Mucosa of rectum (tissue), 2 donors: ENCODE data around the gene MAPK9.
"Not testable (repeated sequence)": the region's sequence is repeated elsewhere in the genome, so short reads cannot be mapped to it uniquely, and the experiment has no call there.

Experiments used
- H3K27ac ChIP-seq, 2 donors: one replicate each; pipeline ENCODE4 v1.7.0; 2013; ENCODE audit warnings: inconsistent platforms in 2 of 2, low read depth in 2 of 2, low read length in 2 of 2
- H3K27me3 ChIP-seq, 2 donors: one replicate each; pipeline ENCODE4 v1.7.0; 2013; ENCODE audit warnings: low read length in 2 of 2; ENCODE audit not compliant: control insufficient read depth in 2 of 2, insufficient read depth in 2 of 2
- H3K36me3 ChIP-seq, 2 donors: one replicate each; pipeline ENCODE4 v1.7.0; 2013; ENCODE audit warnings: low read length in 2 of 2; ENCODE audit not compliant: control insufficient read depth in 2 of 2, insufficient read depth in 2 of 2
- H3K4me1 ChIP-seq, 2 donors: one replicate each; pipeline ENCODE4 v1.7.0; 2013; ENCODE audit warnings: low read length in 2 of 2, mild to moderate bottlenecking in 1 of 2; ENCODE audit not compliant: control insufficient read depth in 2 of 2, insufficient read depth in 2 of 2
- H3K4me3 ChIP-seq, 2 donors: one replicate each; pipeline ENCODE4 v1.7.0; 2013; ENCODE audit warnings: low read length in 2 of 2
- H3K9ac ChIP-seq, 2 donors: one replicate each; pipeline ENCODE4 v1.7.0; 2013; ENCODE audit warnings: low read length in 2 of 2, low read depth in 1 of 2, mild to moderate bottlenecking in 1 of 2
- H3K9me3 ChIP-seq, 2 donors: one replicate each; pipeline ENCODE4 v1.7.0; 2013; ENCODE audit warnings: low read length in 2 of 2; ENCODE audit not compliant: control insufficient read depth in 2 of 2
- donor health status: healthy.
- donor health status: Normal muscosa, but diverticular disease.

MAPK9 gene

DNA sequence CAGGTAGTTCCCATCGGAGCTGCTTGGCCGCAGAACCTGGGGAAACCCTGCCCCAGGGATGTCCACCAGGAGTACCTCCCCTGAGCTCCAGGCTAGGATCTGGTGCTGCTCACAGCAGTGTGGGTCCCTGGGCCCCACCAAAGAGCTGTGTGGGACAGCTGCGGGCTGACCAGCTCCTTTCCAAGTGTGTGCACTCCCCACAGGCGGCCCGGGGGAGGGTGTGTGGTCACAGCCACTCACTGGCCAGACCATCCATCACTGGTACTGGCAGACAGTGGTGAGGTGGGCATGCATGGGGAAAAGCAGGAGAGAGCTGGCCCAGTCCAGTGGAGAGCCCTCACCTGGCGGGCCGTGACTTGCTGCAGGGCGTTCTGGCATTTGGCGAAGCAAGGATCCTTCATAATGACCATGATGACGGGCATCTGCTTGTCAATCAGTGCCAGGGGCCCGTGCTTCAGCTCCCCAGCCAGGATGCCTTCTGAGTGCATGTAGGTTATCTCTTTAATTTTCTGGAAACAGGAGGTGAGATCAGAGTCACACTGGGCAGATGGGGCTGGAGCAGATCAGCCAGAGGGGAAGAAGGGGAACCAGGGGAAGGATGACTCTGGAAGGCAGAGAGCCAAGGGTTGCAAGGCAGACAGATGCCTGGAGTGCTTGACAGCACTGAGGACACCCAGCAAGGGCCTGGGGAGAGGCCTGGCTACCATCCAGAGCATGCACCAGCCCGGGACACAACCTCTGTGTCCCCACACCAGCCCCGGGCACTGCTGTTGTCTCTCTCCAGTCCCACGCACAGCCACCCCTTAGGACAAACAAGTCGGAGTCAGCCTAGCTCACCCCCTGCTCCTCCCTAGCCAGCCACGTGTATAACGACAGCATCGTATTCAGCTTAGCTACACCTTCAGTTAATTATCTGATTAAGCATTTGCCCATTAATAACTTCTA is 12.8 kb upstream of the MAPK9 start:
- Histone ChIP-seq H3K9me3 (no peaks in the 10 kb centered on the region), H3K9ac (no peak overlapping the region), H3K36me3 (no peaks in the 10 kb centered on the region), H3K27ac (no peak overlapping the region), H3K4me1 (no peaks in the 10 kb centered on the region), H3K4me3 (no peak overlapping the region), H3K27me3 (no peaks in the 10 kb centered on the region)

DNA sequence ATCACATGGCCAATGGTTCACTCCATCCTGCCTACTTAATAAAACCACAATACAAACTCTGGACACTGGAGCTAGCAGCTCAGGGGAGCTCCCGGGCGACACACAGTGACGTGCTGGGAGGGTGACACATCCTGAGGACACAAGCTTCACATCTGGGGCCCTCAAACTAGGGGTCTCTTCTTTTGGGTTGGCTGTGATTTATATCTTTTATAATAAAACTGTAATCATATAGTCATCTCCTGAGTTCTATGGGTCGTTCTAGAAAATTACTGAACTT is 12.1 kb upstream of the MAPK9 start:
- H3K27ac ChIP-seq = no peak overlapping the region
- H3K4me3 ChIP-seq = no peak overlapping the region
- no peaks in the 10 kb centered on the region for H3K4me1 ChIP-seq
- no peaks in the 10 kb centered on the region for H3K27me3 ChIP-seq
- H3K36me3 ChIP-seq = no peaks in the 10 kb centered on the region
- H3K9ac ChIP-seq = no peak overlapping the region
- H3K9me3 ChIP-seq = no peaks in the 10 kb centered on the region

GRCh38 chr5:180303226-180304015 is 11.5 kb upstream of the MAPK9 start:
- Histone ChIP-seq H3K36me3 (no peaks in the 10 kb centered on the region), H3K9me3 (no peaks in the 10 kb centered on the region), H3K27ac (no peak overlapping the region), H3K27me3 (no peaks in the 10 kb centered on the region), H3K9ac (no peak overlapping the region), H3K4me1 (no peaks in the 10 kb centered on the region), H3K4me3 (no peak overlapping the region)

DNA sequence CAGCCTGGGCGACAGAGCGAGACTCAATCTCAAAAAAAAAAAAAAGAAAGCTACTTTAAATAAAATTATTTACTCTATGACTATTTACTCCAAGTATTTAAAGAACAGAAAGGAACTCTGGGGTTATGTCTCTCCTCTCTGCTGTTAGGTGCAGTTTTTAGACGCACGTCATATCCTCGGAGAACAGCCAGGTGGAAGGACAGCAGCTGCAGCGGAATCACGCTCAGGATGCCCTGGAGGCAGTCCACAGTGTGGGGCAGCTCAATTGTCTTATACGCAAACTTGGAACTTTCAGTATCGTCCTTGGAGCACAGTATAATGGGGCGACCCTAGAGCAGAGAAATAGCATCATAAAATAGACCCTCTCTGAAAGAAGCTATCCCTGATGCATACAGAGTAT is 10.4 kb upstream of the MAPK9 start:
- Histone ChIP-seq H3K9ac (no peak overlapping the region), H3K27me3 (no peaks in the 10 kb centered on the region), H3K4me3 (no peak overlapping the region), H3K4me1 (no peaks in the 10 kb centered on the region), H3K27ac (no peak overlapping the region), H3K9me3 (no peaks in the 10 kb centered on the region), H3K36me3 (no peaks in the 10 kb centered on the region)

DNA sequence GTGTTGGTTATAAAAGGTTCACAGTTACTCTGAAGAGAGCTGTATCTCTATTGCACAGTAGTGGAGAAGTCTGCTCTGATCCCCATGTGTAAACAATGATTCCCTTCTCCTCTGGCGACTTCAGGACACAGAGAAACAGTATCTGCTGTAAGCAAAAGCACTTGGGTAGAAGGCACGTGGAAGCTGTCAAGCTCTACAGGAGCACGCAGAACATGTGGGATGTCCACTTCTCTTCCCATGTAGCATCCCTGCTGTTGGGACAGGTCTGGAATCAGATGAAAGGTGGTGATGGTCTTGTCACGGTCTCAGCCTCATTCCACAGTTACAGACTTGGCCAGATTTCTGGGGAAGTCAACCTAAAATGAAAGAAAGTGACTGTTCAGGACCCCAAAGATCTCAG is 9.4 kb upstream of the MAPK9 start:
- Histone ChIP-seq H3K27me3 (no peaks in the 10 kb centered on the region), H3K9ac (no peak overlapping the region), H3K36me3 (no peaks in the 10 kb centered on the region), H3K9me3 (no peaks in the 10 kb centered on the region), H3K4me1 (no peaks in the 10 kb centered on the region), H3K4me3 (no peak overlapping the region), H3K27ac (no peak overlapping the region)

DNA sequence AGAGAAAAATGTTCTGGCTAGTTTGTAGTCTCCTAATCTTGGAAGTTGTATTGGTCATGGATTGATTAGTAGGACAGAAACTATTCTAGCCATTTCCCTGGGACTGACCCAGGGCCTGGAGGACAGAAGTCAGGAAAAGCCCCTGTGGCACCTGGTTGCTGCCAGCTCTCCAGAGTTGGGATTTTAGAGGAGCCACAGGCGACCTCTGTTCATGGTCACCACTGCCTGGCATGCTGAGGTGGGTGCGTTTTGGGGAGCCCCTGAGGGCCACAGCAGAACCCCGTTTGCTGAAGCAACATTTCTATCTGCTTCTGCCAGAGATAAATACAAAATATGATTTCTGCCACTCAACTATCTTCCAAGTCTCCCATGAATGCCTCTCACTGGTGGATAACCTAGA is 7.6 kb upstream of the MAPK9 start:
- Histone ChIP-seq H3K9ac (no peak overlapping the region), H3K4me3 (no peak overlapping the region), H3K36me3 (peaks cover 0 to under 1% of the 10 kb centered on the region in 2 donors), H3K4me1 (no peaks in the 10 kb centered on the region), H3K27ac (no peak overlapping the region), H3K9me3 (no peaks in the 10 kb centered on the region), H3K27me3 (no peaks in the 10 kb centered on the region)

- H3K9ac ChIP-seq, H3K4me3 ChIP-seq, H3K27me3 ChIP-seq, H3K27ac ChIP-seq, H3K36me3 ChIP-seq, H3K4me1 ChIP-seq, H3K9me3 ChIP-seq: not testable (repeated sequence)
These were observed 7.1 kb upstream of the MAPK9 start for GRCh38 chr5:180299014-180299413.

GRCh38 chr5:180297587-180298282 is 5.9 kb upstream of the MAPK9 start:
- Histone ChIP-seq H3K27ac (no peak overlapping the region), H3K9ac (no peak overlapping the region), H3K27me3 (no peaks in the 10 kb centered on the region), H3K4me3 (no peak overlapping the region), H3K9me3 (no peaks in the 10 kb centered on the region), H3K4me1 (peaks cover 4 to 5% of the 10 kb centered on the region in 2 donors), H3K36me3 (peaks cover 0 to 3% of the 10 kb centered on the region in 2 donors)

DNA sequence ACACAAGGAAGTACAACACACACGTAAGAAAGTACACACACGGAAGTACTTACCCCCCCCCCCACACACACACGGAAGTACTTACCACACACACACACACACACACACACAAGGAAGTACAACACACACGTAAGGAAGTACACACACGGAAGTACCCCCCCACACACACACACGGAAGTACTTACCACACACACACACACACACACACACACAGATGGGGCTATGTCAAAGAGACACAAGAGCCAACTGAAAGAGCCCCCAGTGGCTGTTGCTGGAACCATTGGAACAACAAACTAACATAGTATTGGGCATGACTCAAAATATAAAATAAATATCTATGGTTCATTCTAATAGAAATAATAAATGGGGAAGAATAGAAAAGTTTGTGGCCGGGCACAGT is 4.9 kb upstream of the MAPK9 start:
- Histone ChIP-seq H3K9me3 (no peaks in the 10 kb centered on the region), H3K27me3 (no peaks in the 10 kb centered on the region), H3K4me1 (peaks cover 4 to 5% of the 10 kb centered on the region in 2 donors), H3K27ac (no peak overlapping the region), H3K9ac (no peak overlapping the region), H3K36me3 (peaks cover 0 to 3% of the 10 kb centered on the region in 2 donors), H3K4me3 (no peak overlapping the region)
